ENCODE measurements around the gene SCRT2.

GRCh38 chr20:719068-719467 lies 43.5 kb upstream of the SCRT2 start:
- no peak for TF ChIP-seq CTCF (IDR thresholded peaks at IDR 0.05)
- TF ChIP-seq SIN3A (IDR thresholded peaks at IDR 0.05; ENCODE audit: borderline replicate concordance, insufficient read depth, low read depth, low read length): no peak
- TF ChIP-seq POLR2AphosphoS5 (IDR thresholded peaks at IDR 0.05; ENCODE audit: low read depth, low read length): no peak
- TF ChIP-seq REST (IDR thresholded peaks at IDR 0.05; ENCODE audit: insufficient read depth in 1 of 2, low read depth in 2 of 2, low read length in 1 of 2): no peak
- no peak for TF ChIP-seq TCF7L2 (IDR thresholded peaks at IDR 0.05; ENCODE audit: low read depth, low read length)

All from Panc1 (cell line).